C4-2B (cell line): Measurements from ENCODE around the gene FOXP3.

ENCODE experiments used
- ZFX ChIP-seq: fragments of 450-650 bp; IDR thresholded peaks from 2 replicates; pipeline ENCODE4 v1.6.1; 2017
- TF ChIP-seq, protein P1 (sequence below): fragments of 450-650 bp; conservative IDR thresholded peaks from 2 replicates; pipeline ENCODE4 v1.5.1; 2017; ENCODE audit warnings: mild to moderate bottlenecking

DNA sequence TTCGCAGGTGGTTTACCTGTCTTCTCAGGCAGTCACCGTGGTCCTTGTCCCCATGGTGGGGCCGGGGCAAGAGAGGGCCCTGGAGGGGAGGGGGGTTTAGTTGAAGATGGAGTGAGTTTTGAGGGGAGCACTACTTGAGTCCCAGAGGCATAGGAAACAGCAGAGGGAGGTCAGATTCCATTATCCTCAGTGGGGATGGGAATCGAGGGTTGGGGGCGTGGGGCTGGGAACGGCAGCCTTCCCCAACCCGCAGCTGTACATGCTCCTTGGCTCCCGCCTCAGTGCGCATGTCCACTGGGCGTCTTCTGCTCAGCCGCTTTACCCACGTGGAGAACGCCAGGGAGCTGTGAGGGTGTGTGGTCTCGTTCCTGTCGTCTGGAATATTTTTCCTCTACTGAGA is 38.8 kb upstream of the FOXP3 start, which contains the start of gene GAGE10:
- TF ChIP-seq, protein P1, sequence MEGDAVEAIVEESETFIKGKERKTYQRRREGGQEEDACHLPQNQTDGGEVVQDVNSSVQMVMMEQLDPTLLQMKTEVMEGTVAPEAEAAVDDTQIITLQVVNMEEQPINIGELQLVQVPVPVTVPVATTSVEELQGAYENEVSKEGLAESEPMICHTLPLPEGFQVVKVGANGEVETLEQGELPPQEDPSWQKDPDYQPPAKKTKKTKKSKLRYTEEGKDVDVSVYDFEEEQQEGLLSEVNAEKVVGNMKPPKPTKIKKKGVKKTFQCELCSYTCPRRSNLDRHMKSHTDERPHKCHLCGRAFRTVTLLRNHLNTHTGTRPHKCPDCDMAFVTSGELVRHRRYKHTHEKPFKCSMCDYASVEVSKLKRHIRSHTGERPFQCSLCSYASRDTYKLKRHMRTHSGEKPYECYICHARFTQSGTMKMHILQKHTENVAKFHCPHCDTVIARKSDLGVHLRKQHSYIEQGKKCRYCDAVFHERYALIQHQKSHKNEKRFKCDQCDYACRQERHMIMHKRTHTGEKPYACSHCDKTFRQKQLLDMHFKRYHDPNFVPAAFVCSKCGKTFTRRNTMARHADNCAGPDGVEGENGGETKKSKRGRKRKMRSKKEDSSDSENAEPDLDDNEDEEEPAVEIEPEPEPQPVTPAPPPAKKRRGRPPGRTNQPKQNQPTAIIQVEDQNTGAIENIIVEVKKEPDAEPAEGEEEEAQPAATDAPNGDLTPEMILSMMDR = no peak
- TF ChIP-seq ZFX = no peak
